Activated CD4-positive, alpha-beta T cell treated with anti-CD3 and anti-CD28 coated beads for 36 hours (primary cell): Measurements from ENCODE around the gene CCDC6. TPM values are rescaled to one million over a fixed set of nuclear protein-coding genes. Genes with fewer than 3 reads are reported as not detected.
"Not testable (repeated sequence)": the region's sequence is repeated elsewhere in the genome, so short reads cannot be mapped to it uniquely, and the experiment has no call there.

Experiments used
- ATAC-seq: fragments of 200-7000 bp; cut with Tn5 transposase; one replicate; pipeline ENCODE4 v1.10.0; 2021; ENCODE audit warnings: mild to moderate bottlenecking, moderate library complexity
- CTCF ChIA-PET: fragments of 350-600 bp; sonication (Branson Sonifier 250); formaldehyde crosslinking; loops from one replicate; lab custom pipeline; 2021; ENCODE audit warnings: antibody characterized with exemption; lab: Charles Lee
- POLR2A ChIA-PET: fragments of 350-600 bp; sonication (Branson Sonifier 250); formaldehyde crosslinking; loops from one replicate; lab custom pipeline; 2021; ENCODE audit warnings: antibody characterized with exemption, inconsistent platforms; lab: Charles Lee
- DNase-seq: peaks from one replicate; pipeline ENCODE4 v3.0.0-alpha.2; 2020
- H3K27ac Mint-ChIP-seq: one replicate; pipeline ENCODE4 v1.8.0; 2021; ENCODE audit warnings: mixed read lengths
- H3K27me3 Mint-ChIP-seq: one replicate; pipeline ENCODE4 v1.8.0; 2021; ENCODE audit warnings: mixed read lengths
- H3K36me3 Mint-ChIP-seq: one replicate; pipeline ENCODE4 v1.8.0; 2021; ENCODE audit warnings: low read depth, mixed read lengths
- H3K4me1 Mint-ChIP-seq: one replicate; pipeline ENCODE4 v1.8.0; 2021; ENCODE audit warnings: mixed read lengths
- H3K4me3 Mint-ChIP-seq: one replicate; pipeline ENCODE4 v1.8.0; 2021; ENCODE audit warnings: mild to moderate bottlenecking, moderate library complexity, mixed read lengths
- H3K9me3 Mint-ChIP-seq: one replicate; pipeline ENCODE4 v1.8.0; 2021; ENCODE audit warnings: low read depth, mixed read lengths
- intact Hi-C, 2 experiments: fragments of 100-400 bp; cut with DNase I in 1 of 2; cut with micrococcal nuclease in 1 of 2; formaldehyde crosslinking; loops; one replicate each; pipeline versions ENCODE4 v1.14.2 to v1.15.1; 2022 to 2024; cut with DNase I, micrococcal nuclease
- total RNA-seq, 2 experiments: library from RNA; stranded (reverse); gene quantifications; one replicate each; pipeline ENCODE4 v1.2.3, GENCODE V29; 2021

The CCDC6 gene
- total RNA-seq, 2 experiments from 2014 or later, result 49.7 to 53.0 TPM

GRCh38 chr10:59880971-59881510 lies 25.3 kb downstream of the CCDC6 start:
- Mint-ChIP-seq H3K27me3 (no peaks in the 10 kb centered on the region), H3K9me3 (no peaks in the 10 kb centered on the region), H3K36me3 (peaks cover 18% of the 10 kb centered on the region), H3K27ac (peak overlapping the region; percentile 85), H3K4me3 (peak overlapping the region; percentile 53), H3K4me1 (peaks cover 87% of the 10 kb centered on the region)
- ATAC-seq, result peak; percentile 88
- DNase-seq, result peak; percentile 90
- intact Hi-C loops, result loop anchor here (1.0 to 2.0 kb wide), 5 partner anchors 16 to 172 kb away; partner anchors contain the start of gene SLC16A9 (in 1 of the 2)
- ChIA-PET POLR2A (interaction anchor here (0.6 to 1.3 kb wide), 3 partner anchors 9 to 27 kb away, joined by 3 to 4 read pairs (median 4); no protein-coding TSS in a partner anchor), CTCF (interaction anchor here (1.0 to 1.4 kb wide), 2 partner anchors 24 to 25 kb away, joined by 5 to 6 read pairs; partner anchors contain the start of gene CCDC6)

DNA sequence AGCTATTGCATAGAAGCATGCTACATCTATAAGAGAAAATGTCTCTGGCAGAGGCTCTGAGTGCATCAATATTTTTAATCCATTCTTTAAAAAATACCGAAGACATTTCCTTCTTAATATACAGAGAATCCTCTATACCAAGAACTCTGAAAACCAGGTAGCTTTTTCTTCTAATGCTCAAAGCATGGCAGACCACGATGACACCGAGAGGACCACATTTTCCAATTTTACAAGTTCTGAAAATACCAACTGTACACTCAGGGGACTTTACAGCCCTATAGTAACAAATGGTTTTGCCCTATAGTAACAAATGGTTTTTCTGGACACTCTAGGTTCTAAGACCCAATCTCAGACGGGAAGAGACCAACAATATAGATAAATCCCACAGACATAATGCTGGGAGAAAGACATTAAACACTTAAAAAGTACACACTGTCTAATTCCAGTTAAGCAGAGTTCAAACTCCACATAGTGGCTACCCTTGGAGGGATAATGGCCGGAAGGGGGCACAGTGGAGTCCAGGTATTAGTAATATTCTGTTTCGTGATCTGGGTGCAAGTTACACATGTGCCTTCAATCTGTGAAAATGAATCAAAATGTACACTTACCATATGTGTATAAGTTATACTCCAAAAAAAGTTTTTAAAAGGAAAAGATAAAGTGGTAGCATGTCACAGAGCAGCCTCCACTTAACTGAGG lies 26.2 kb downstream of the CCDC6 start:
- peaks cover 84% of the 10 kb centered on the region for H3K4me1 Mint-ChIP-seq
- H3K27me3 Mint-ChIP-seq, result no peaks in the 10 kb centered on the region
- ATAC-seq (no peak), DNase-seq (peak; percentile 56)
- intact Hi-C loops, result loop anchor here in 1 of 2 experiments (2.0 kb wide), 1 partner anchor 15 kb away; no protein-coding TSS in a partner anchor
- H3K9me3 Mint-ChIP-seq, result no peaks in the 10 kb centered on the region
- H3K36me3 Mint-ChIP-seq, result peaks cover 21% of the 10 kb centered on the region
- CTCF ChIA-PET, result interaction anchor here (1.1 to 2.7 kb wide), 4 partner anchors 10 to 29 kb away, joined by 3 to 12 read pairs (median 6); no protein-coding TSS in a partner anchor
- H3K27ac Mint-ChIP-seq, result peak overlapping the region; percentile 85
- POLR2A ChIA-PET, result interaction anchor here (1.7 to 2.0 kb wide), 2 partner anchors 25 to 27 kb away, joined by 11 to 13 read pairs; partner anchors contain the start of gene CCDC6
- H3K4me3 Mint-ChIP-seq, result peak overlapping the region; percentile 53

GRCh38 chr10:59879363-59879913 lies 26.9 kb downstream of the CCDC6 start:
- Mint-ChIP-seq H3K27ac (peak overlapping the region; percentile 85), H3K36me3 (peaks cover 23% of the 10 kb centered on the region), H3K4me3 (peak overlapping the region; percentile 21), H3K27me3 (no peaks in the 10 kb centered on the region), H3K9me3 (no peaks in the 10 kb centered on the region), H3K4me1 (peaks cover 82% of the 10 kb centered on the region)
- intact Hi-C loops, result loop anchor here in 1 of 2 experiments (10.0 kb wide), 1 partner anchor 695 kb away; no protein-coding TSS in a partner anchor
- CTCF ChIA-PET, result interaction anchor here (1.1 to 2.7 kb wide), 4 partner anchors 9 to 29 kb away, joined by 3 to 12 read pairs (median 6); no protein-coding TSS in a partner anchor
- POLR2A ChIA-PET, result interaction anchor here (1.7 to 2.0 kb wide), 2 partner anchors 26 to 28 kb away, joined by 11 to 13 read pairs; partner anchors contain the start of gene CCDC6
- DNase-seq (no peak), ATAC-seq (peak; percentile 21)

DNA sequence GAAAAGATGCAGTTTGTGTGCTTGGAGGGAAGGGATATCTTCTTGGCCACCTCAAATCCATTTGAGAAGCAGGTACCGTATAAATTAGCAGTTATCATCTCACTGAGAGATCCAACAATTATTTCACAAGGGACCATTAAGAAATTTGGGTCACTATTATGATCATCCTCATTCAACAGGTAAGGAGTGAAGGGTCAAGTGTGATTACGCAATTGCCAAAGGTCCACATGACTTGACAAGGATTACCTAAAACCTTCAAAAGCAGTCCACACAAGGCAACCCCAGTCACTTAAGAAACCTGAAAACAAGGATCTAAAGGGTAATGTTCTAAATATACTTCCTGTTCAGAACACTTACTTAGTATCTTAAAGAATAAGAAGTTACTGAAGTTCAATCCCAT lies 27.4 kb downstream of the CCDC6 start:
- Mint-ChIP-seq H3K9me3 (no peaks in the 10 kb centered on the region), H3K4me1 (peaks cover 82% of the 10 kb centered on the region), H3K27me3 (no peaks in the 10 kb centered on the region), H3K4me3 (no peak overlapping the region), H3K36me3 (peaks cover 27% of the 10 kb centered on the region), H3K27ac (peak overlapping the region; percentile 66)
- no peak for ATAC-seq
- CTCF ChIA-PET, result interaction anchor here (1.5 to 2.7 kb wide), 3 partner anchors 9 to 30 kb away, joined by 5 to 12 read pairs (median 6); no protein-coding TSS in a partner anchor
- no peak for DNase-seq
- POLR2A ChIA-PET, result interaction anchor here (1.7 to 2.0 kb wide), 2 partner anchors 26 to 29 kb away, joined by 11 to 13 read pairs; partner anchors contain the start of gene CCDC6
- intact Hi-C loops, result loop anchor here in 1 of 2 experiments (10.0 kb wide), 1 partner anchor 696 kb away; no protein-coding TSS in a partner anchor

GRCh38 chr10:59878289-59878688 lies 28.1 kb downstream of the CCDC6 start:
- Mint-ChIP-seq H3K4me3 (no peak overlapping the region), H3K27ac (peak overlapping the region; percentile 66), H3K27me3 (no peaks in the 10 kb centered on the region), H3K4me1 (peaks cover 83% of the 10 kb centered on the region), H3K9me3 (no peaks in the 10 kb centered on the region), H3K36me3 (peaks cover 27% of the 10 kb centered on the region)
- ATAC-seq (no peak), DNase-seq (no peak)
- ChIA-PET POLR2A (interaction anchor here (2.0 kb wide), 1 partner anchor 29 kb away, joined by 11 read pairs; the partner anchor contains the start of gene CCDC6), CTCF (interaction anchor here (2.7 kb wide), 1 partner anchor 31 kb away, joined by 12 read pairs; no protein-coding TSS in a partner anchor)
- intact Hi-C loops, result loop anchor here in 1 of 2 experiments (10.0 kb wide), 1 partner anchor 697 kb away; no protein-coding TSS in a partner anchor

- Mint-ChIP-seq H3K4me3 (no peak overlapping the region), H3K27ac (peak overlapping the region; percentile 79), H3K36me3 (peaks cover 30% of the 10 kb centered on the region), H3K9me3 (no peaks in the 10 kb centered on the region), H3K27me3 (no peaks in the 10 kb centered on the region), H3K4me1 (peaks cover 89% of the 10 kb centered on the region)
- CTCF ChIA-PET, result interaction anchor here (0.9 to 2.0 kb wide), 3 partner anchors 13 to 47 kb away, joined by 4 to 7 read pairs (median 5); partner anchors contain the start of gene CCDC6
- DNase-seq (peak; percentile 41), ATAC-seq (no peak)
- intact Hi-C loops, result loop anchor here in 1 of 2 experiments (10.0 kb wide), 1 partner anchor 698 kb away; no protein-coding TSS in a partner anchor
- POLR2A ChIA-PET, result interaction anchor here (1.6 kb wide), 1 partner anchor 28 kb away, joined by 5 read pairs; no protein-coding TSS in a partner anchor
Observed at GRCh38 chr10:59877191-59877671, 29.1 kb downstream of the CCDC6 start.

- H3K27me3 Mint-ChIP-seq, result no peaks in the 10 kb centered on the region
- DNase-seq (no peak), ATAC-seq (no peak)
- POLR2A ChIA-PET, result interaction anchor here (1.6 kb wide), 1 partner anchor 29 kb away, joined by 5 read pairs; no protein-coding TSS in a partner anchor
- H3K36me3 Mint-ChIP-seq, result peaks cover 30% of the 10 kb centered on the region
- CTCF ChIA-PET, result interaction anchor here (0.6 to 2.0 kb wide), 6 partner anchors 12 to 155 kb away, joined by 3 to 7 read pairs (median 4); partner anchors contain the start of gene CCDC6
- no peaks in the 10 kb centered on the region for H3K9me3 Mint-ChIP-seq
- intact Hi-C loops, result loop anchor here in 1 of 2 experiments (10.0 kb wide), 1 partner anchor 698 kb away; no protein-coding TSS in a partner anchor
- H3K4me1 Mint-ChIP-seq, result peaks cover 92% of the 10 kb centered on the region
- H3K4me3 Mint-ChIP-seq, result no peak overlapping the region
- peak overlapping the region; percentile 14 for H3K27ac Mint-ChIP-seq
Observed at GRCh38 chr10:59876695-59877094, 29.7 kb downstream of the CCDC6 start.

GRCh38 chr10:59876208-59876607 lies 30.1 kb downstream of the CCDC6 start:
- not testable (repeated sequence) for H3K4me3 Mint-ChIP-seq, H3K27ac Mint-ChIP-seq, H3K9me3 Mint-ChIP-seq, ATAC-seq, DNase-seq, H3K27me3 Mint-ChIP-seq
- H3K4me1 Mint-ChIP-seq, result peaks cover 87% of the 10 kb centered on the region
- H3K36me3 Mint-ChIP-seq, result peaks cover 30% of the 10 kb centered on the region
- CTCF ChIA-PET, result interaction anchor here (0.6 to 2.0 kb wide), 4 partner anchors 12 to 156 kb away, joined by 3 to 5 read pairs (median 3); no protein-coding TSS in a partner anchor
- intact Hi-C loops, result loop anchor here in 1 of 2 experiments (10.0 kb wide), 1 partner anchor 699 kb away; no protein-coding TSS in a partner anchor
- POLR2A ChIA-PET, result interaction anchor here (1.6 kb wide), 1 partner anchor 29 kb away, joined by 5 read pairs; no protein-coding TSS in a partner anchor

GRCh38 chr10:59873896-59874295 lies 32.5 kb downstream of the CCDC6 start:
- no peaks in the 10 kb centered on the region for H3K27me3 Mint-ChIP-seq
- no peak overlapping the region for H3K4me3 Mint-ChIP-seq
- CTCF ChIA-PET, result interaction anchor here (0.6 to 1.5 kb wide), 6 partner anchors 9 to 1442 kb away, joined by 3 to 4 read pairs (median 3); no protein-coding TSS in a partner anchor
- H3K9me3 Mint-ChIP-seq, result no peaks in the 10 kb centered on the region
- POLR2A ChIA-PET, result no interaction called here
- DNase-seq (no peak), ATAC-seq (no peak)
- intact Hi-C loops, result loop anchor here in 1 of 2 experiments (10.0 kb wide), 1 partner anchor 701 kb away; no protein-coding TSS in a partner anchor
- H3K27ac Mint-ChIP-seq, result no peak overlapping the region
- H3K4me1 Mint-ChIP-seq, result peaks cover 84% of the 10 kb centered on the region
- H3K36me3 Mint-ChIP-seq, result peaks cover 32% of the 10 kb centered on the region
